Brain microvascular endothelial cell (primary cell): ENCODE data around the gene BOLA2B.
A peak's percentile ranks its signal among the peaks of the same experiment; 100 is the strongest.

ENCODE experiments used
- DNase-seq: peaks from one replicate; pipeline ENCODE4 v3.0.0-alpha.2; 2020
- H3K27ac ChIP-seq: fragments of 250-450 bp; sonication (Bioruptor Pico); 2 replicates; pipeline ENCODE4 v1.5.1; 2020; ENCODE audit warnings: mild to moderate bottlenecking, moderate library complexity
- H3K27me3 ChIP-seq: fragments of 250-450 bp; sonication (Bioruptor Pico); replicated peaks from 2 replicates; pipeline ENCODE4 v1.5.1; 2020; ENCODE audit warnings: mild to moderate bottlenecking
- H3K36me3 ChIP-seq: fragments of 250-450 bp; sonication (Bioruptor Pico); replicated peaks from 2 replicates; pipeline ENCODE4 v1.5.1; 2020; ENCODE audit warnings: mild to moderate bottlenecking
- H3K4me3 ChIP-seq: 2 replicates; pipeline ENCODE4 v1.5.1; 2011; ENCODE audit warnings: low read depth, mild to moderate bottlenecking, control low read depth, low read length, moderate library complexity
- CTCF ChIP-seq: IDR thresholded peaks from 2 replicates; pipeline ENCODE4 v1.5.1; 2011; ENCODE audit warnings: low read depth, mild to moderate bottlenecking, moderate library complexity, low read length, control low read depth, inconsistent platforms; ENCODE audit errors: missing control alignments
- in situ Hi-C: cut with HindIII; loops from 2 replicates; pipeline ENCODE4 v1.10.0; 2017; ENCODE audit warnings: low sequenced_read_pairs, low pct_ligation_motif_present

Gene BOLA2B

GRCh38 chr16:30187971-30188561 lies 5.4 kb downstream of the BOLA2B start:
- Histone ChIP-seq H3K36me3 (no peaks in the 10 kb centered on the region), H3K27me3 (no peaks in the 10 kb centered on the region), H3K4me3 (no peak overlapping the region), H3K27ac (no peak overlapping the region)
- TF ChIP-seq CTCF: no peak
- DNase-seq: no peak
- in situ Hi-C loops: no loop called here

GRCh38 chr16:30187556-30187865 lies 6.0 kb downstream of the BOLA2B start:
- Histone ChIP-seq H3K27ac (no peak overlapping the region), H3K36me3 (no peaks in the 10 kb centered on the region), H3K4me3 (no peak overlapping the region), H3K27me3 (no peaks in the 10 kb centered on the region)
- no peak for TF ChIP-seq CTCF
- DNase-seq: no peak
- in situ Hi-C loops: no loop called here

GRCh38 chr16:30186782-30187555 lies 6.5 kb downstream of the BOLA2B start:
- peak; percentile 24 for DNase-seq
- Histone ChIP-seq H3K4me3 (no peak overlapping the region), H3K27me3 (no peaks in the 10 kb centered on the region), H3K27ac (no peak overlapping the region), H3K36me3 (no peaks in the 10 kb centered on the region)
- TF ChIP-seq CTCF: peak; percentile 78
- in situ Hi-C loops: no loop called here

GRCh38 chr16:30186444-30186781 lies 7.1 kb downstream of the BOLA2B start:
- Histone ChIP-seq H3K4me3 (no peak overlapping the region), H3K27ac (no peak overlapping the region), H3K27me3 (no peaks in the 10 kb centered on the region), H3K36me3 (no peaks in the 10 kb centered on the region)
- no peak for DNase-seq
- TF ChIP-seq CTCF: no peak
- in situ Hi-C loops: no loop called here

GRCh38 chr16:30185683-30186421 lies 7.6 kb downstream of the BOLA2B start:
- H3K36me3 ChIP-seq: no peaks in the 10 kb centered on the region
- in situ Hi-C loops: no loop called here
- H3K4me3 ChIP-seq: no peak overlapping the region
- no peak overlapping the region for H3K27ac ChIP-seq
- DNase-seq: no peak
- H3K27me3 ChIP-seq: no peaks in the 10 kb centered on the region
- TF ChIP-seq CTCF: no peak
